Bone marrow (tissue), 2 donors: Measurements from ENCODE around the gene SEMA4D.
A peak's percentile ranks its signal among the peaks of the same experiment; 100 is the strongest.

Source experiments
- DNase-seq, 2 donors: peaks; one replicate each; lab custom pipeline; 2025; lab: John Stamatoyannopoulos, UW

Gene SEMA4D

GRCh38 chr9:89428222-89428761 is 69.6 kb downstream of the SEMA4D start:
- no peak for DNase-seq

- DNase-seq: peak in 1 of 2 donors; percentile 34
Observed at GRCh38 chr9:89427621-89428221, 70.2 kb downstream of the SEMA4D start.

- DNase-seq: no peak
Observed at GRCh38 chr9:89426384-89426961, 71.4 kb downstream of the SEMA4D start.

- no peak for DNase-seq
Observed at GRCh38 chr9:89425921-89426383, 72.0 kb downstream of the SEMA4D start.

GRCh38 chr9:89425024-89425805 is 72.7 kb downstream of the SEMA4D start:
- DNase-seq: no peak

GRCh38 chr9:89422151-89422975 is 75.5 kb downstream of the SEMA4D start:
- DNase-seq: peak; percentile 67 to 70

GRCh38 chr9:89421595-89421994 is 76.3 kb downstream of the SEMA4D start:
- DNase-seq: no peak

GRCh38 chr9:89420397-89421178 is 77.3 kb downstream of the SEMA4D start:
- DNase-seq: no peak

- DNase-seq: no peak
Observed at GRCh38 chr9:89419978-89420394, 77.9 kb downstream of the SEMA4D start.

DNA sequence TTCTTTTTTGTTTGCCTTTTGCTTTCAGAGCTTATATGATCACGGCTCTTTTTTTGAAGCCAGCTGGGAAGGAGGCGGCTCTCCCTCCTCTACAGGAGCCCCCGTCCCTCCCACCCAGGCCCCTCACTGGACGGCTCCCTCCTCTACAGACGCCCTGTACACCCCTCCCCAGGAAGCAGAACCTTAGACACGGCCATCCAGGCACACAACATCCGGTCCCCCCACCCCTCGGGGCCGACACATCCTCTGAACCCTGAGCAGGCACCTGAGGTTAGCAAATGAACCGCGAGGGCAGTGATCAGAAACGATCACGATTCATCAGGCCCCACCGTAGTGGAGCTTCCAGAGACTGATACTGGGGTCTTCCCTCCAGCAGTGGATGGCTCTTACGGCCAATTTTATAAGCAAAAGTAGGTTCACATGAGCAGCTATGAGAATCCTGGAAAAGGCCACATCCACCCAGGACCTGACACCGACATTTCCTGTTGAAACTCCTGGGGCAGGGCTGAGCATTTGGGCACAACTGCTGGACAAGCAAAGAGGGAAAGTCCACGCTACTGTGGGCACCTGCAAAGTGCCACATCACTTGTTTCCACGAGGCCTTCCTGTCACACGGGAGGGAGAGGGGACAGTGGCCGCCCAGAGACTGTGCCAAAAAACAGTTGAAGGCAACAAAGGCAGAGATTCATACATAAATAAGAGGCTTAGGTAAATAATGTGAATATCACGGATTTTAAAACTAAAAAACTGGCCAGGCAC is 78.9 kb downstream of the SEMA4D start:
- DNase-seq: peak in 1 of 2 donors; percentile 16

GRCh38 chr9:89418474-89418845 is 79.5 kb downstream of the SEMA4D start:
- no peak for DNase-seq

- DNase-seq: no peak
Observed at GRCh38 chr9:89417832-89418473, 80.0 kb downstream of the SEMA4D start.

- no peak for DNase-seq
Observed at GRCh38 chr9:89414670-89415324, 83.1 kb downstream of the SEMA4D start.

DNA sequence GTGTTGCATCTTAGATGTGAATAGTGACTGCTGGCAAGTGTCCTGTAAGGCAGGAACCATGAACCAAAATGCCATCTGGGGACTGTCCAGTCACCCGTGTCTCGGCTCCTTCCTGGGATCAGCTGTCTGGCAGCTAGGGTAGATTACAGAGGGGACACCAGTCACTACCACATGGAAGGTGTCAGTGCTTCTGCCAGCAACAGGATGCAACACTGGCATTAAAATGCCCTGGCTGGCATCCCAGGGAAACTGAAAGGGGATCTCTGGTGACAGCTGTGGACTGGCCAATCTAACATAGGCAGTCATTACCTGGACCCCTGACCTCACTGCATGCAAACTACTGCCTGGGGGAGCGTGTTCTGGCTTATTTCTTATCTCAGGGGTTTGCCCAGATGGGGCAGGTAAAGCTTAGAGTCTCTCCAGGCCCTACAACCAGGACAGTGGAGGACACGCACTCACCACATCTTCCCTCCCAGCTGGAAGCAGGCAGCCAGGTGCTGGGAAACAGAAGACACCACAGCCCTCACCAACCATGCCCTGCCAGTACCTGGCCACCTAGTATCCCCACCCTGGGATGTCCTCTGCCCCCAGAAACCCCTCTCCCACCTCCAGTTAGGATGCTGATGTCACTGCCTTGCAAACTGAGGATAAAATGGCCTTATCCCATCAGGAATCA is 83.8 kb downstream of the SEMA4D start:
- no peak for DNase-seq

- DNase-seq: no peak
Observed at GRCh38 chr9:89412951-89413350, 85.0 kb downstream of the SEMA4D start.

GRCh38 chr9:89412541-89412940 is 85.4 kb downstream of the SEMA4D start:
- no peak for DNase-seq

DNA sequence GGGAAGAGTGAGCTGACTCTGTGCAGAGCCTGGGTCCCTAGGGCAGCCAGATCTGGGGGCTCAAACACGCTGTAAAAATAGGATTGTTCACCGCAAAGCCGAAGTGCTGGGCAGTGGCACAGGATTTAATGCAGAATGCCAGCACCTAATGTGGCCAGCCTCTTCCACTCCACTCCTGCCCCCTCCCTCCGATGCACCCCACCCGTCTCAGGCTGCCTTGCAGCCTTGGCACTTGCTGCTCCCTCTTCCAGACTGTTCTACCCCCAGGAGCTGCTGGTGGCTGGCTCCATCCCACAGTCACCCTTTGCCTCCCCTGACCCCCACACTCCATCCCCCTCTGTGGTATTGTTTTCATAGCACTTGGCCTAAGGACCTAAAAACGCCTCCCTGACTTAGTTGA is 86.2 kb downstream of the SEMA4D start:
- DNase-seq: no peak

DNA sequence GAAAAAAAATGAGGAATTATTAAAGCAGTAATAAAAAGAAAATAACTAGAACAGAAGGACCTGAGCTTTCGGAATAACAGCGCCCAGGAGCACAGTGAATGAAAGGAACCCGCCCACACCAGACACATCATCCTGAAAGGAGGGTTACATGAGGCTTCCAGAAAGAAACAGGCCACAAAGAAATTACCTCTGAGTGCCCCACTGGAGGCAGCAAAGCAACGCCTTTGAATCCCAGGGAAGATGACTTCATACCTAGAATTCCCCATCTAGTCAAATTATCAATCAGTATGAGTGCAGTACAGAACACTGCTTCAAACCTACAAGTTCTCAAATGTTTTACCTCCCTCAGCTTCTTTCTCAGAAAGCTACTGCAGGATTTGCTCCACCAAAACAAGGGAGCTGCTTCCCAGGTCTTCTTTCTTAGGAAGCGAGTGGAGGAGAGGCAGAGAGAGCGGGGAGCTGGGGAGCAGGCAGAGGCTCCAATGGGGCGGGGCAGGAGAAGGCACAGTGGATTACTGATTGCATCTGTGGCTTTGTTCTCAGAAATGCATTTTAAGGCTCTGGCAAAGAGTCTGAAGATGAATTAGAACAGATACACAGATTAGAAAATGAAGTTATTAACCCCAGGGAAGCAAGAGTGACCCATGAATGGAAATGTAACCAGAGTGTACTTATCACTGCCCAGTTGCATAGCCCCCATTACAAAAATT is 87.1 kb downstream of the SEMA4D start:
- no peak for DNase-seq
